Prostate gland (tissue), 2 donors: ENCODE measurements around the gene GBX1. TPM values are rescaled to one million over a fixed set of nuclear protein-coding genes. Genes with fewer than 3 reads are reported as not detected.

ENCODE experiments used
- DNase-seq: peaks from one replicate; pipeline ENCODE4 v3.0.0-alpha.2; 2019; ENCODE audit warnings: low spot score
- H3K27ac ChIP-seq, 2 donors: fragments of 200-600 bp; sonication (generic); 2 replicates each; pipeline ENCODE4 v1.5.1; 2017 to 2019
- H3K27me3 ChIP-seq: fragments of 200-600 bp; sonication (generic); replicated peaks from 2 replicates; pipeline ENCODE4 v1.5.1; 2019; ENCODE audit not compliant: insufficient read depth
- H3K36me3 ChIP-seq, 2 donors: fragments of 200-600 bp; sonication (generic); 1 replicate in 1 of 2; 2 replicates in 1 of 2; pipeline versions ENCODE4 v1.5.1 to v1.8.1; 2017 to 2019
- H3K4me1 ChIP-seq: fragments of 200-600 bp; sonication (generic); replicated peaks from 2 replicates; pipeline ENCODE4 v1.5.1; 2019
- H3K4me3 ChIP-seq, 2 donors: fragments of 200-600 bp; sonication (generic); 2 replicates each; pipeline ENCODE4 v1.5.1; 2017 to 2019
- H3K9me3 ChIP-seq: fragments of 200-600 bp; sonication (generic); 2 replicates; pipeline ENCODE4 v1.5.1; 2017
- POLR2A ChIP-seq: fragments of 450-650 bp; IDR thresholded peaks from one replicate; pipeline ENCODE4 v1.6.1; 2016; ENCODE audit warnings: antibody characterized with exemption, mild to moderate bottlenecking
- POLR2AphosphoS5 ChIP-seq: sonication (generic); formaldehyde crosslinking; IDR thresholded peaks from one replicate; pipeline ENCODE4 v1.6.1; 2017; ENCODE audit warnings: antibody characterized with exemption
- WGBS: methylation state at CpG from one replicate; pipeline ENCODE4 v1.1.5; 2018; 5-methylcytosine and 5-hydroxymethylcytosine counted together
- intact Hi-C: fragments of 100-400 bp; cut with DNase I; formaldehyde crosslinking; loops from one replicate; pipeline ENCODE4 v1.14.2; 2022
- total RNA-seq, 2 donors: library from RNA; depleted of rRNA; stranded (reverse); fragments of >200 nt; gene quantifications; one replicate each; pipeline ENCODE4 v1.1.0, GENCODE V29; 2016
- TF ChIP-seq, protein P1 (sequence below), 4 experiments: fragments of 200-600 bp in 2 of 4; fragments of 450-650 bp in 2 of 4; sonication (generic) in 2 of 4; IDR thresholded peaks; 1 replicate in 3 of 4; 2 replicates in 1 of 4; pipeline ENCODE4 v1.5.1; 2016 to 2019; ENCODE audit warnings: antibody characterized with exemption in 4 of 4, mild to moderate bottlenecking in 2 of 4, moderate library complexity in 2 of 4

The GBX1 gene
- total RNA-seq, 2 donors from 2014 or later = not detected

DNA sequence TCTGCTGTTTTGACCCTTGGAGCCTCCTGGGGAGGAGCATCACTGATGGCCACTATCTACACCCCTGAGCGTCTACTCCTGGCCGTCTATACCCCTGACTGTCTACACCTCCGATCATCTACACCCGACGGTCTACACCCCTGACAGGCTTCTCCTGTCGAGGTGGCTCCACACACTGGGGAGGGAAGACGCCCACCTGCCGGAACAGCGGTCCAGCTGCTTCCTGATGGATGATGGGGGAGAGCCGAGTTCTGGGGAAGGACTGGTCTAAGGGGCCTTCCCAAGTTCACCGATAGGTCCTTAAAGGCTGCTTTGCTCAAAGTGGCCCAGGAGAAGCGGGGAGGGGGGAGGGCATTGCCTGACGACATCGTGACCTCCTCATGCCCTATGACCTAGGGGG, 39.4 kb downstream of the GBX1 start:
- Histone ChIP-seq H3K4me3 (no peak overlapping the region), H3K9me3 (no peaks in the 10 kb centered on the region), H3K27me3 (no peaks in the 10 kb centered on the region), H3K27ac (no peak overlapping the region), H3K36me3 (peaks cover 7 to 30% of the 10 kb centered on the region in 2 donors), H3K4me1 (peaks cover 7% of the 10 kb centered on the region)
- 79% methylated on average over 14 of the region's 14 CpGs for WGBS
- intact Hi-C loops = no loop called here
- TF ChIP-seq, protein P1, sequence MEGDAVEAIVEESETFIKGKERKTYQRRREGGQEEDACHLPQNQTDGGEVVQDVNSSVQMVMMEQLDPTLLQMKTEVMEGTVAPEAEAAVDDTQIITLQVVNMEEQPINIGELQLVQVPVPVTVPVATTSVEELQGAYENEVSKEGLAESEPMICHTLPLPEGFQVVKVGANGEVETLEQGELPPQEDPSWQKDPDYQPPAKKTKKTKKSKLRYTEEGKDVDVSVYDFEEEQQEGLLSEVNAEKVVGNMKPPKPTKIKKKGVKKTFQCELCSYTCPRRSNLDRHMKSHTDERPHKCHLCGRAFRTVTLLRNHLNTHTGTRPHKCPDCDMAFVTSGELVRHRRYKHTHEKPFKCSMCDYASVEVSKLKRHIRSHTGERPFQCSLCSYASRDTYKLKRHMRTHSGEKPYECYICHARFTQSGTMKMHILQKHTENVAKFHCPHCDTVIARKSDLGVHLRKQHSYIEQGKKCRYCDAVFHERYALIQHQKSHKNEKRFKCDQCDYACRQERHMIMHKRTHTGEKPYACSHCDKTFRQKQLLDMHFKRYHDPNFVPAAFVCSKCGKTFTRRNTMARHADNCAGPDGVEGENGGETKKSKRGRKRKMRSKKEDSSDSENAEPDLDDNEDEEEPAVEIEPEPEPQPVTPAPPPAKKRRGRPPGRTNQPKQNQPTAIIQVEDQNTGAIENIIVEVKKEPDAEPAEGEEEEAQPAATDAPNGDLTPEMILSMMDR (IDR thresholded peaks at IDR 0.05) = no peak
- TF ChIP-seq POLR2A = no peak
- TF ChIP-seq POLR2AphosphoS5 = no peak
- no peak for DNase-seq

DNA sequence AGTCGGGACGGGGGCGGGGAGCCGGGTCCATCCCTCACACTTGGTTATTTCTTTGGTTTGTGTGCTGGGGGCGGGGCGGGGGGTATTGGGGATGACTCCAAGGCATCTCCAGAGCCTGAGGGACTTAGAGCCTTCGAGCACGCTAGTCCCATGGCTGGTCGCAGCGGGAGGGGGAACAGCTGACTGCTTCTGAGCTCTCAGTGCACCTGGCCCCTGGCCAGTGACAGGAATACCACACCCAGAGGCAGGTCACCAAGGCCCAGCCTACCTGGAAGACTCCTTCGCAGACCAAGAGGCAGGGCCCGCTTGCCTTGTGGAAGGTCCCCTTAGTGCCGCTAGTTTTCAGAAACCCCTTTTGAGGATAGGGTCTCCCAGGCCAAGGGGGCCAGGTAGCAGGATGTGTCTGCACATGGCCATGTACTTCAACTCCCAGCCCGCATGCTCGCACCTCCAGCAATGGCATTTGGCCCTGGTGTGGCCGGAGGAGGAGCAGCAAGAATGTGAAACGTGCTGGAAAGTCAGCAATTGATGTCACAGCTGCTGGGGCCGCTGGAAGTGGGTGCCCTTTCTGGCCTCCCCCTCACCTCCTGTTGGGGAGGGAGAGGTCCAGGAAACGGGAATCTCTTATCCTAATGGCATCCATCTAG, 40.9 kb downstream of the GBX1 start:
- Histone ChIP-seq H3K27me3 (no peaks in the 10 kb centered on the region), H3K4me1 (peaks cover 7% of the 10 kb centered on the region), H3K27ac (peak overlapping the region in 1 of 2 donors; percentile 64), H3K9me3 (no peaks in the 10 kb centered on the region), H3K36me3 (peaks cover 0 to 38% of the 10 kb centered on the region in 2 donors), H3K4me3 (peak overlapping the region in 1 of 2 donors; percentile 40)
- WGBS = 75% methylated on average over 13 of the region's 19 CpGs
- DNase-seq = no peak
- intact Hi-C loops = no loop called here
- no peak for TF ChIP-seq POLR2A
- TF ChIP-seq, protein P1 (IDR thresholded peaks at IDR 0.05) = no peak
- TF ChIP-seq POLR2AphosphoS5 = no peak

DNA sequence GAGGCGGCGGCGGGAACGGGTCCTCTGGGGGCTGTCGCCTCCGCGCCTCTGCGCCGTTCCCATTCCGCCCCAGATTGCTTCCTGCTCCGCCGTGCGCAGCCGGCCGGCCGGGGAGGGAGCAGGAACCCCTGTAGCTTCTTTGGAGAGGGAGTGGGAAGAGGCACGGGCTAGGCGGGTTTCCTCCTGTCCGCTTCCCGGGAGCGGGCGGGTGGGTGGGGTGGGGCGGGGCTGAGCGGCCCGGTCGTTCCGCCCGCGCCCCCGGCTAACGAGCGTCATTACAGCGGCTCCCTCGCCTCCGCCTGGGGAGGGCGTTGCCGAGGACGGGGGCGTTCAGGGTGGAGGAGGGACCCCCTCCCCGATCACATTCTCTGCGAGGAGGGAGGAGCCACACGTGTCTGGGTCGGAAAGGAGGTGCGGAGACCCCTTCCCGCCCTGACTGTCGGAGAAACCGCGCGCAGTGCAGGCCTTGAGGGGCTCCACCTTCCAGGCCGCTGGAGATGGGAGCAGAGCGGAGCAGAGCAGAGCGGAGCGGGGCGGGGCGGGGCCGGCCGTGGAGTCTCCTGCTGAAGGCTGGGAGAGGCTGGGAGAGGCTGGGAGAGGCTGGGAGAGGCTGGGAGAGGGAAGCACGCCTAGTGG, 41.5 kb downstream of the GBX1 start:
- no peaks in the 10 kb centered on the region for H3K9me3 ChIP-seq
- H3K4me1 ChIP-seq = peaks cover 7% of the 10 kb centered on the region
- peak overlapping the region; percentile 26 to 64 for H3K27ac ChIP-seq
- intact Hi-C loops = loop anchor here (2.0 kb wide), 1 partner anchor 47 kb away; no protein-coding TSS in a partner anchor
- TF ChIP-seq POLR2A = no peak
- TF ChIP-seq, protein P1 (IDR thresholded peaks at IDR 0.05) = no peak
- no peak for TF ChIP-seq POLR2AphosphoS5
- H3K4me3 ChIP-seq = peak overlapping the region; percentile 9 to 40
- H3K27me3 ChIP-seq = no peaks in the 10 kb centered on the region
- peaks cover 0 to 39% of the 10 kb centered on the region in 2 donors for H3K36me3 ChIP-seq
- DNase-seq = no peak
- WGBS = 19% methylated on average over 56 of the region's 58 CpGs

DNA sequence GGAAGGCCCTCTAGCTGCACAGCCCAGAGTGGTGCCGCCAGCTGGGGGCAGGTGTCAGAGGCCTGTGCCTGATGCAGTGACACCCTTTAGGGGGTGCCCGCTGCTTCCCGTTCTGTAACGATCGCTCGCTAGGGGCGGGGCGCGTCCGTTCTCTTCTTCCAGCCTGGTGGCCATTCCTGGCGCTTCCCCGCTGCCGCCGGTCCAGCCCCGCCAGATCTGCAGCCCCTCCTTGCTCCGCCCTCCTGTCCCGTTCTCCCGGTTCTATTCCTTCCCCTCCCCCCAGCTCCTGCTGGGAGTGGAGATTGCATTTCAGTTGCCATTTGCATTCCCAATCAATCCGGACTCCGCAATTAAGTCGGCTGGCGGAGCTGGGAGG, 42.0 kb downstream of the GBX1 start:
- WGBS = 15% methylated on average over 22 of the region's 22 CpGs
- DNase-seq = peak; percentile 65
- intact Hi-C loops = loop anchor here (2.0 kb wide), 1 partner anchor 47 kb away; no protein-coding TSS in a partner anchor
- Histone ChIP-seq H3K9me3 (no peaks in the 10 kb centered on the region), H3K36me3 (peaks cover 0 to 38% of the 10 kb centered on the region in 2 donors), H3K4me1 (peaks cover 7% of the 10 kb centered on the region), H3K27ac (peak overlapping the region; percentile 26 to 64), H3K4me3 (peak overlapping the region; percentile 9 to 40), H3K27me3 (no peaks in the 10 kb centered on the region)
- TF ChIP-seq POLR2AphosphoS5 = peak; percentile 43
- no peak for TF ChIP-seq POLR2A
- TF ChIP-seq, protein P1 (IDR thresholded peaks at IDR 0.05) = peak in 3 of 4 experiments; percentile 13 to 38 (median 16)
